Fibroblast of skin of right biceps (primary cell): Measurements from ENCODE around the gene UBE2L5.
A peak's percentile ranks its signal among the peaks of the same experiment; 100 is the strongest.

ENCODE experiments used
- DNase-seq: peaks from one replicate; pipeline ENCODE4 v3.0.0-alpha.2; 2013

The UBE2L5 gene

DNA sequence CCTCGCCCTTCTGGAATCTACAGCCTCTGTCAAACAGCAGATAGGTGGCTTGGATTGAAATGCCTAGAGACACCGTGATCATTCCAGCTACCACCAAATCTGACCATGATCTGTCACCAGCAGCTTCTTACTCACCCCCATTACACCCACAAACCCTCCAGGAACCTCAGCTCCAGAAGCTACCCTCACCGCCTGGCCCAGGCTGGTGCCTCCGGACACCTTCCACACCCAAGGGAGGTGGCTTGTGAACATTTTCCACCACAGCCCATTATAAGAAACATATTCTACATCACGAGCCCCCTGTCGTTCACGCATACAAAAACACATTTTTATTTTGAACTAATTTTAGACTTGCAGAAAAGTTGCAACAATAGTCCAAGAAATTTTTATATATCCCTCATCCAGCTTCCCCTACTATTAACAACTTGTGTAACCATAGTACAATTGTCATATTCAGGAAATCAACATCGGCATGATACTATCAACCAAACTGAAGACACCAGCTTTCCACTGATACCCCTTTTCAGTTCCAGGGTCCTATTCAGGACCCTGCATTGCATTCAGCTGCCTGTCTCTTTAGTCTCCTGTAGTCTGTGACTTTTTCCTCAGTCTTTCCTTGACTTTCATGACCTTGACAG lies 15.4 kb upstream of the UBE2L5 start:
- no peak for DNase-seq

GRCh38 chr13:30408319-30409101 lies 13.8 kb upstream of the UBE2L5 start:
- DNase-seq = peak; percentile 90

DNA sequence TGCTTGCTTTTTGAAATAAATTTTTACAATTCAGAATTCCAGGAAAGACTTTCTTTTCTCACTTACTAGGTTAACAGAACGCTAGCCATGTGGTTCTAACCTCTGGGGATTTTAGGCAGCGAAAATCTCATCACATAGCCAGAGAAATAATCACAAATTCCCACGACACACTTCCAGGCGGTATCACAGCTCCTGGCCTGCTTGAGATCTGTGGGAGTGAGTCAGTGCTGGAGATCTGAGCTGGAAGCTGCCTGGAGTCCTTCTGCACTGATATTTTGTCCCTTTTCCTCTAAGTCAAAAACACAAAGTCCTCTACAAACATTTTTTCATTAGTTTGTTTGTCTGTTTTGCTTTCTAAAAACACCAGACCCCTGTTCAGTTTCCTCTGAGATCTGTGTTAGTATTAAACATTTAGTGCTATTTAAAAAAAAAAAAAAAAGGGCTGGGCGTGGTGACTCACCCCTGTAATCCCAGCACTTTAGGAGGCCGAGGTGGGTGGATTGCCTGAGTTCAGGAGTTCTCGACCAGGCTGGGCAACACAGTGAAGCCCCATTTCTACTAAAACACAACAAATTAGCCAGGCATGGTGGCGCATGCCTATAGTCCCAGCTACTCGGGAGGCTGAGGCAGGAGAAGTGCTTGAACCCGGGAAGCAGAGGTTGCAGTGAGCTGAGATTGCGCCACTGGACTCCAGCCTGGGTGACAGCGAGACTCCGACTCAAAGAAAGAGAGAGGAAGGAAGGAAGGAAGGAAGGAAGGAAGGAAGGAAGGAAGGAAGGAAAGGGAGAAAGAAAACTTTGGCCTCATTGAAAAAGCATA lies 12.2 kb upstream of the UBE2L5 start:
- DNase-seq = peak; percentile 87

GRCh38 chr13:30410705-30411125 lies 11.6 kb upstream of the UBE2L5 start:
- DNase-seq = peak; percentile 27

DNA sequence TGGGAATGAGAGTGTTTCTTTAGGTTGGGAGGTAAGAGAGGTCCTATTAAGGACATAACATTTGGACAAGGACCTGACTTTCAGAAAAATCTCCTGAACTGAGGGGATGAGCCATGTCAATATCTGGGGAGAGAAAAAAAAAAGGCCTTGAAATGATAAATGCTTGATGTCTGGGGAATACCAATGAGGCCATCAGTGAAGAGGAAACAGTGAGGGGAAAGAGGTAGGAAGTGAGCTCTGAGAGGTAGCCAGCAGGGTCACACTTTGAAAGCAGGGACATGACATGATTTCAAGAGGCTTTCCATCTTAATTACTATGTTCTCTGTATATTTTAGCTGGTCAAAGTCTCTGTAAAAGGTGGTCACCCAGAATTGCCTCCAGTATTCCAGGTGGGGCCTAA lies 9.9 kb upstream of the UBE2L5 start:
- no peak for DNase-seq

DNA sequence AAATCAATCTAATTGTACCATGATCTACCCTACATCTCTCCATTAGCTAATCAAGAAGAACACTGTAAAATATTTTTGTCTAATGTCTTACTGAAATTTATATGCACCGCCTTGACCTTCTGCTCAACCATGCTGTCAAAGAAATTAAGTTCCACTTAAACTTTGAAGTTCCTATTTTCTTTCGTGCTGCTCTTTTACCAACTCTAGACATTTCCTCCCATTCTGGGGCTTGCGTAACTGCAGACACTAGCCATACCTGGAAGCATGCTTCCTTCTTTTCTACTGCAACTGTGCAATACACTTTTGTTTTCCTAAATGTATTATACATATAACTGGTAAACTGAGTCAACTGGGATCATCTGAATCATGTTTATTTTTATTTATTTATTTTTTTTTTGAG lies 8.5 kb upstream of the UBE2L5 start:
- DNase-seq = no peak

GRCh38 chr13:30415430-30416030 lies 6.8 kb upstream of the UBE2L5 start:
- DNase-seq = peak; percentile 33

DNA sequence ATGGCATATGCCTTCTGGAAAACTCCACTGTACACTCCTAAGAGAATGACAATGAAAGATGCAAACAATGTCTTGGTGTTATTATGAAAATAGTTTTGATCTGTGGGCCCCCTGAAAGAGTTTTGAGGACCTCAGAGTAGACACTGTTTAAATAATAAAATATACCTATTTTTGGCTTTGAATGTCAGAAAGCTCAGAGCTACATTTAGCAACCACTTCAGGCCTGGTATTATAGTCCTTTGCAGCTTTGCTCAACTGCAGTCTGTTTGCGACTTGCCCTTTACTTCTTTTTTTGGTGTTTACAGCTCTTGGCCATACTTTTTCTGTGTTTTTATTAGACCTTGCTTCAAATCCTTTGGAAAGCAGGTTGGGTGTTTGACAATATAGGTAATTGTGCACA lies 5.8 kb upstream of the UBE2L5 start:
- DNase-seq = no peak

- DNase-seq = no peak
These were observed 4.1 kb upstream of the UBE2L5 start for GRCh38 chr13:30418075-30418716.

DNA sequence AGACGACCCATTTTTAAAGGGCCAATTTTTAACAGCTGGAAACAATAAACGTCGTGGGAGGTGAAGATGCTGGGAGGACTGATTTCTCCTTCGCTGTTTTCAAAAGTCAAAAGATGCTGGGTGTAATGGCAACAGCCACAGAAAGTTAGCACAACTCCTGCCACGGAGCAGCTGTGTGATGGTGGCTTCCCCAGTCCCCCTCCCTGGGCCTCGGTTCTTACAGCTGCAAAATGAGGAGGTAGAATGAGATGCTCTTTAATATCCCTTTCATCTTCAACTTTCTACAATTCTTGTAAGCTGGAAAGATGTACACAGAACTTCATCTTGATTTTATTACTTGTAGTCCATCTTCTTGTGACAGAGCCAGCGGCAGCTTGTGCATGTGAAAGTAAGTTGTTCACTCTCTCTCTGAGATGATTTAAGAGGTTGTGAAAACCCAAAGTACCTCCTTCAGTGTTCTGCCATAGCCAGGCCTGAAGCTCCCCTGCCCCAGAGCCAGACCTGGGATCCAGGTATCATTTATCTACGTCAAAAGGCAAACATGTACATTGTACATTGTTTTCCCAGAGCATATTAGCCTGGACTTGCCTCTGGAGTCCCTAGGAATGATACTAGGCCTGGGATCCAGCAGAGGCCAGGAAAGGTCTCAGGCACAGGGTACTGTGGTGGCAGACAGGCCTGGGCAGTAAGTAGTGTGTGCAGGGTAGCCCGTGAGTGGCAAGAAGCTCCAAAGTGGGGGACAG lies 3.4 kb upstream of the UBE2L5 start:
- no peak for DNase-seq

DNA sequence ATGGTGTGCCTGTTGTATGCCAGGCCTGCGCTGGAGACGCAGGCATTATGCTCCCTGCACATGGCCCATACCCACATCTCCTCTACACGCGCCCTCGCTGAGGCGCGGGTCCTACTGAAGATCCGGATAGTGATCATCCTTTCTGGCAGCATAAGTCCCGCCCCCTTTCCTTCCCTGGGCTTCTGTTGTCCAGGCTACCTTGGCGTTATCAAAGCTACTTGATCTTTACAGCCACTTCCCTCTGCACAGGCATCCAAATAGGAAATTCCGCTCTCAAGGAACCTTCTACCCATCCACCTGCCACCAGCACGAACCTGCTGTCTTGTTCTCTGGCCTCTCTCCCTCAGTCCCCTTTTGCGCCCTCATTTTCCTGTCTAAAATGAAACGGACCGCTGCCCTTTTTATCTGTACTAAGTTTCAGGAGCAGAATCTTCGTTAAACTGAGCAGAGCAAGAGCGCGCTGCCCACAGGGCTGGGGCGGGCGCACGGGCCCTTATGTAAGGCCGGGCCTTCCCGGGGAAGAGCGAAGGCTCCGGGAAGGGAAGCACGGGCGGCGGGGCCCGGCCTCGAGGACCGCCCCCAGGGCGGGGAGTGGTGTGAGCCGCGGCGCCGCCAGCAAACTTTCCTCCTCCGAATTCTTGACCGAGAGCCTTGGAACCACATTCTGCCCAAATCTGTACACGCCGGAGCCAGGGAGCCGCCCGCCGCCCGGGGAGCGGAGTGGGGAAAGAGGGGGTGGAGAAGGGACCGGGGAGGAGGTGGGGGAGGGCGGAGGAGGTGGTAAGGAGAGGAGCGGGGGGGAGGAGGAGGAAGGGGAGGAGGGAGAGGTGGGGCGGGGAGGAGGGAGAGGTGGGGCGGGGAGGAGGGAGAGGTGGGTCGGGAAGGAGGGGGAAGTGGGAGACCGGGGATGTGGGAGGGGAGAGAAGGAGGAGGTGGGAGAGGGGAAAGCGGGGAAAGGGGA lies 920 bp upstream of the UBE2L5 start:
- peak; percentile 87 for DNase-seq

- DNase-seq = no peak
These were observed 1.6 kb downstream of the UBE2L5 start for GRCh38 chr13:30423891-30424290.

DNA sequence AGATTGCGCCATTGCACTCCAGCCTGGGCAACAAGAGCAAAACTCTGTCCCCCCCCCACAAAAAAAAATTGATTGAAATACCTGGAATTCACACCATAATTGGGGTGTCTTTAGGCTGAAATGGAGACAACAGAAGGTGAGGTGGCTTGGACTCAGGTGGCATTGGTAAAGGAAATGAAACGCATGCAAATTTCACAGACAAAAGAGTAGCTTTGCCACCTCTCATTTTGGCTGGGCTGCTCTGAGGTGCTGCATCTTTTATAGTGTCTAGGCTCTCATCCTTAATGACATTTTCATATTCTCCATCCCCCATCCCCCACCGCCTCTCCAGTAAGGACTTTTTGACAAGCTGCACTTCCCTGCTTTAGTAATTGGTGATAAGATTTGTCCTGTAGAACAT lies 6.9 kb downstream of the UBE2L5 start:
- DNase-seq = no peak

GRCh38 chr13:30429721-30430694 lies 7.7 kb downstream of the UBE2L5 start:
- peak; percentile 95 for DNase-seq

GRCh38 chr13:30431269-30431940 lies 9.1 kb downstream of the UBE2L5 start:
- DNase-seq = peak; percentile 20

GRCh38 chr13:30435911-30436451 lies 13.7 kb downstream of the UBE2L5 start:
- DNase-seq = no peak

DNA sequence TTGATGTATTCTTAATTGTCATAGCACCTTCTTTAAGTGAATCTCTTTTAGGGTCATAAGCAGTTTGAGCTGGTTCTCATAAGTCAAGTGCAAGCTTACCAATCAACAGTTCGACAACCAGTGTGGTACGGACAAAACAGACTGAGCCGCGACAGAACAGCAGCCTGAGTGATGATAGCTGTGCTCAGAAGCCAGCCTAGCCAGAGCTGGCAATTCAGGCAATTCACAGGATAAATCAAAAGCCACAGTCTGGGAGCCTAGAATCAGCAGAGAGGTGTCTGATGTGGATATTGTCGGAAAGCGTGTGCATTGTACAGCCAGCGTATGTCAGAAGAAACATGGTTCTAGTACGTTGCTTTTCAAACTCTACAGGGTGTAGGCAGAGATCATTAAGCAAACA lies 14.9 kb downstream of the UBE2L5 start:
- no peak for DNase-seq

DNA sequence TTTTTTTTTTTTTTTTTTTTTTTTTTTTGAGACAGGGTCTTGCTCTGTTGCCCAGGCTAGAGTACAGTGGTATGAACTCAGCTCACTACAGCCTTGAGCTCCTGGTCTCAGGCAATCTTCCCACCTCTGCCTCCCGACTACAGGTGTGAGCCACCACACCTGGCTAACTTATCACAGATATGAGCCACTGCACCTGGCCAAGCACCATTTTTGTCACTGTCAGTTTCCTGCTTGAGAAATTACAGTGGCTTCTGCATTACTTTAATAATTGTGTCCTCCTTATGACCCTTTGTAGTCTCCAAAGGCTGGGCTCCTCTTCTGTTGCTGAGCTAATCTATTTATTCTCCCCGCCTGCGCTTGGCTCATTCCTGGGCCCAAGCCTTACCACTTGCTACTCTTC lies 16.0 kb downstream of the UBE2L5 start:
- DNase-seq = no peak
